Pons (tissue), 1 donor: ENCODE measurements around the gene ATRN.
A peak's percentile ranks its signal among the peaks of the same experiment; 100 is the strongest.

Experiments
- DNase-seq: peaks from one replicate; pipeline ENCODE4 v3.0.0-alpha.2; 2016; ENCODE audit warnings: low spot score

The ATRN gene

GRCh38 chr20:3658019-3658715 is 187.3 kb downstream of the ATRN start:
- no peak for DNase-seq

GRCh38 chr20:3658716-3659491 is 188.1 kb downstream of the ATRN start:
- peak; percentile 14 for DNase-seq

GRCh38 chr20:3659492-3660261 is 188.9 kb downstream of the ATRN start:
- no peak for DNase-seq

- no peak for DNase-seq
Measured at GRCh38 chr20:3660262-3661059, 189.6 kb downstream of the ATRN start.

GRCh38 chr20:3661060-3661813 is 190.4 kb downstream of the ATRN start:
- no peak for DNase-seq

- no peak for DNase-seq
Measured at GRCh38 chr20:3661814-3662665, 191.2 kb downstream of the ATRN start.

GRCh38 chr20:3663031-3663701 is 192.3 kb downstream of the ATRN start, which contains the start of gene GFRA4:
TSS of gene GFRA4 (minus strand) at chr20:3663399. CDS start at chr20:3663399, 0 bp downstream.
- no peak for DNase-seq

- DNase-seq = no peak
Measured at GRCh38 chr20:3663858-3664257, 193.0 kb downstream of the ATRN start.

GRCh38 chr20:3667434-3668037 is 196.7 kb downstream of the ATRN start:
- DNase-seq = no peak

GRCh38 chr20:3669710-3670367 is 199.0 kb downstream of the ATRN start:
- DNase-seq = no peak

- no peak for DNase-seq
Measured at GRCh38 chr20:3670511-3670910, 199.7 kb downstream of the ATRN start.

GRCh38 chr20:3670945-3671344 is 200.1 kb downstream of the ATRN start:
- DNase-seq = no peak

GRCh38 chr20:3671986-3672546 is 201.2 kb downstream of the ATRN start:
- DNase-seq = no peak

GRCh38 chr20:3672547-3673171 is 201.8 kb downstream of the ATRN start:
- no peak for DNase-seq

- no peak for DNase-seq
Measured at GRCh38 chr20:3673221-3674070, 202.6 kb downstream of the ATRN start.

GRCh38 chr20:3674447-3674846 is 203.6 kb downstream of the ATRN start:
- DNase-seq = no peak
